Aorta (tissue), 5 donors: ENCODE measurements around the gene KLHL40. TPM values are rescaled to one million over a fixed set of nuclear protein-coding genes. Genes with fewer than 3 reads are reported as not detected.

Source experiments
- ATAC-seq: fragments of 200-7000 bp; cut with Tn5 transposase; one replicate; pipeline ENCODE4 v1.9.1; 2022; ENCODE audit warnings: moderate library complexity; ENCODE audit not compliant: low FRiP score
- DNase-seq, 2 donors: peaks; one replicate each; pipeline ENCODE4 v3.0.0-alpha.2; 2020
- H3K27ac ChIP-seq, 2 donors: one replicate each; pipeline ENCODE4 v1.5.1; 2013; ENCODE audit warnings: low read length in 2 of 2, mild to moderate bottlenecking in 2 of 2, moderate library complexity in 2 of 2, control low read depth in 1 of 2, inconsistent platforms in 1 of 2, low read depth in 1 of 2
- H3K27me3 ChIP-seq, 2 donors: one replicate each; pipeline ENCODE4 v1.6.1; 2013; ENCODE audit warnings: control low read depth in 1 of 2, low read length in 1 of 2, mild to moderate bottlenecking in 1 of 2, moderate library complexity in 1 of 2; ENCODE audit not compliant: insufficient read depth in 2 of 2, control insufficient read depth in 1 of 2
- H3K36me3 ChIP-seq, 2 donors: one replicate each; pipeline ENCODE4 v1.6.1; 2013; ENCODE audit warnings: control low read depth in 1 of 2, low read length in 1 of 2, mild to moderate bottlenecking in 1 of 2; ENCODE audit not compliant: insufficient read depth in 2 of 2, control insufficient read depth in 1 of 2
- H3K4me1 ChIP-seq, 2 donors: one replicate each; pipeline ENCODE4 v1.6.1; 2013; ENCODE audit warnings: low read length in 2 of 2, control low read depth in 1 of 2, mild to moderate bottlenecking in 1 of 2, moderate library complexity in 1 of 2; ENCODE audit not compliant: insufficient read depth in 2 of 2, control insufficient read depth in 1 of 2
- H3K4me3 ChIP-seq, 2 donors: one replicate each; pipeline ENCODE4 v1.5.1; 2013; ENCODE audit warnings: low read length in 2 of 2, control low read depth in 1 of 2, mild to moderate bottlenecking in 1 of 2
- H3K9me3 ChIP-seq: one replicate; pipeline ENCODE4 v1.6.1; 2013; ENCODE audit warnings: mild to moderate bottlenecking, low read length; ENCODE audit not compliant: control insufficient read depth
- WGBS, 2 donors: extraction: QIAGEN DNeasy Blood & Tissue Kit; methylation state at CpG; one replicate each; pipeline ENCODE4 v1.1.7; 2013; 5-methylcytosine and 5-hydroxymethylcytosine counted together
- intact Hi-C, 2 donors: fragments of 100-400 bp; cut with DNase I; formaldehyde crosslinking; loops; one replicate each; pipeline versions ENCODE4 v1.14.2 to v1.15.0; 2022
- long read RNA-seq, 2 donors: library from polyadenylated mRNA; unstranded; transcript quantifications; one replicate each; pipeline ENCODE4 v2.0.0, GENCODE V29; 2020 to 2021
- polyA plus RNA-seq, 2 donors: library from polyadenylated mRNA; stranded (reverse); fragments of 200-250 nt; gene quantifications; one replicate each; pipeline ENCODE4 v1.2.3, GENCODE V29; 2013
- total RNA-seq, 2 donors: library from RNA; stranded (reverse); fragmentation: NEBNext Ultra II Directional; extraction: Animal tissue kit (Norgen Biotek cat#: 25700); gene quantifications; one replicate each; pipeline ENCODE4 v1.2.1, GENCODE V29; 2021
- donor health status: healthy with polysubstance abuse.
- donor health status: Bipolar disorder and iron deficiency.
- donor health status: DM: no; HTN: no; CAD: no.
- donor health status: DM: no; HTN: no; CAD: no.
- donor health status: DM: yes; HTN: yes; CAD: no.

Gene KLHL40, protein sequence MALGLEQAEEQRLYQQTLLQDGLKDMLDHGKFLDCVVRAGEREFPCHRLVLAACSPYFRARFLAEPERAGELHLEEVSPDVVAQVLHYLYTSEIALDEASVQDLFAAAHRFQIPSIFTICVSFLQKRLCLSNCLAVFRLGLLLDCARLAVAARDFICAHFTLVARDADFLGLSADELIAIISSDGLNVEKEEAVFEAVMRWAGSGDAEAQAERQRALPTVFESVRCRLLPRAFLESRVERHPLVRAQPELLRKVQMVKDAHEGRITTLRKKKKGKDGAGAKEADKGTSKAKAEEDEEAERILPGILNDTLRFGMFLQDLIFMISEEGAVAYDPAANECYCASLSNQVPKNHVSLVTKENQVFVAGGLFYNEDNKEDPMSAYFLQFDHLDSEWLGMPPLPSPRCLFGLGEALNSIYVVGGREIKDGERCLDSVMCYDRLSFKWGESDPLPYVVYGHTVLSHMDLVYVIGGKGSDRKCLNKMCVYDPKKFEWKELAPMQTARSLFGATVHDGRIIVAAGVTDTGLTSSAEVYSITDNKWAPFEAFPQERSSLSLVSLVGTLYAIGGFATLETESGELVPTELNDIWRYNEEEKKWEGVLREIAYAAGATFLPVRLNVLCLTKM
- total RNA-seq = not detected
- under 1 TPM in 1 of 2 donors, not detected in 1; 0.26 TPM for polyA plus RNA-seq
- long read RNA-seq, donor 1 = 0 reads
- long read RNA-seq, donor 2 = 0 reads

DNA sequence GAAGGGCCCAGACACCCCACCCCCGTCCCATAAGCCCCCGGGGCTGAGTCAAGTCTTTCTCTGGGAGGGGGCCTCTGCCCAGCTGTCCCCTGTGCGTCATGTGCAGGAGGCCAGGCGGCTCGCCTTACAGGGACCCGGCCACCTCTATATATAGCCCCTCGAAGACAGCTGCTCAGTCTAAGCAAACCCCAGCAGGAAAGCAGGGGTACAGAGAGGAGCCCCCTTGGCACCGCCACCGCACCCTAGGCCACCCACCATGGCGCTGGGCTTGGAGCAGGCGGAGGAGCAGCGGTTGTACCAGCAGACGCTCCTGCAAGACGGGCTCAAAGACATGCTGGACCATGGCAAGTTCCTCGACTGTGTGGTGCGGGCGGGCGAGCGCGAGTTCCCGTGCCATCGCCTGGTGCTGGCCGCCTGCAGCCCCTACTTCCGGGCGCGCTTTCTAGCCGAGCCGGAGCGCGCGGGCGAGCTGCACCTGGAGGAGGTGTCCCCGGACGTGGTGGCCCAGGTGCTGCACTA is at the start of gene KLHL40:
Gene KLHL40, plus strand, starts transcription at position 175 of the 519 bp plus-strand sequence. Its CDS starts 82 bp downstream, at position 257.
- DNase-seq (peak; percentile 38 to 68), ATAC-seq (peak; percentile 16)
- H3K27ac ChIP-seq = peak within 1 kb of the TSS in 1 of 2 donors; percentile 44
- WGBS, 2 donors = 66 to 68% methylated on average over 34 of the region's 34 CpGs
- H3K4me1 ChIP-seq = peaks cover 0 to 3% of the 10 kb centered on the region in 2 donors
- intact Hi-C loops = loop anchor here in 1 of 2 donors (10.0 kb wide), 1 partner anchor 59 kb away; no protein-coding TSS in a partner anchor
- no peaks in the 10 kb centered on the region for H3K36me3 ChIP-seq
- no peaks in the 10 kb centered on the region for H3K9me3 ChIP-seq
- no peak within 1 kb of the TSS for H3K4me3 ChIP-seq
- no peaks in the 10 kb centered on the region for H3K27me3 ChIP-seq

DNA sequence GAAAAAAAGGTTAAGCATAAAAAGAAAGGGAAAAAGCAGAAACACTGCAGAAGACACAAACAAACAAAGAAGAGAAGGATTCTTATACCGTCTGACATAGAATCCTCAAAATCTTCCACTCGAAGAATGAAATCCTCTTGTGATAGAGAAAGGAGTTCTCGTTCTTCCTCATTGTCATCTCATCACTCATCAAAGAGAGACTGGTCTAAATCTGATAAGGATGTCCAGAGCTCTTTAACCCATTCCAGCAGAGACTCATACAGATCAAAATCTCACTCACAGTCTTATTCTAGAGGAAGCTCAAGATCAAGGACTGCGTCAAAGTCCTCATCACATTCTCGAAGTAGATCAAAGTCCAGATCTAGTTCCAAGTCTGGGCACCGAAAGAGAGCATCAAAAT is 48.3 kb upstream of the KLHL40 start:
- Histone ChIP-seq H3K4me1 (peaks cover 0 to 7% of the 10 kb centered on the region in 2 donors), H3K4me3 (no peak overlapping the region), H3K9me3 (no peaks in the 10 kb centered on the region), H3K27ac (no peak overlapping the region), H3K36me3 (peaks cover 6 to 24% of the 10 kb centered on the region in 2 donors), H3K27me3 (no peaks in the 10 kb centered on the region)
- intact Hi-C loops = no loop called here
- no peak for ATAC-seq
- 81 to 82% methylated on average over 6 of the region's 6 CpGs for WGBS, 2 donors
- DNase-seq = no peak

DNA sequence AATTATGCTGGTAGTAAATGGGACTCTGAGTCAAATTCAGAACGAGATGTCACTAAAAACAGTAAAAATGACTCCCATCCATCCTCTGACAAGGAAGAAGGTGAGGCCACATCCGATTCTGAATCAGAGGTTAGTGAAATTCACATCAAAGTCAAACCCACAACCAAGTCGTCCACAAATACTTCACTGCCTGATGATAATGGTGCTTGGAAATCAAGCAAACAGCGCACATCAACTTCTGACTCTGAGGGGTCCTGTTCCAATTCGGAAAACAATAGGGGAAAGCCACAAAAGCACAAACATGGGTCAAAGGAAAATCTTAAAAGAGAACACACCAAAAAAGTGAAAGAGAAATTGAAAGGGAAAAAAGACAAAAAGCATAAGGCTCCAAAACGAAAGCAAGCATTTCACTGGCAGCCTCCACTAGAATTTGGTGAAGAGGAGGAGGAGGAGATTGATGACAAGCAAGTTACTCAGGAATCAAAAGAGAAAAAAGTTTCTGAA is 46.9 kb upstream of the KLHL40 start:
- no peak overlapping the region for H3K27ac ChIP-seq
- no peaks in the 10 kb centered on the region for H3K27me3 ChIP-seq
- ATAC-seq (no peak), DNase-seq (no peak)
- WGBS, 2 donors = 70 to 73% methylated on average over 6 of the region's 6 CpGs
- intact Hi-C loops = no loop called here
- peaks cover 6 to 24% of the 10 kb centered on the region in 2 donors for H3K36me3 ChIP-seq
- no peaks in the 10 kb centered on the region for H3K9me3 ChIP-seq
- H3K4me3 ChIP-seq = no peak overlapping the region
- H3K4me1 ChIP-seq = peaks cover 0 to 7% of the 10 kb centered on the region in 2 donors

DNA sequence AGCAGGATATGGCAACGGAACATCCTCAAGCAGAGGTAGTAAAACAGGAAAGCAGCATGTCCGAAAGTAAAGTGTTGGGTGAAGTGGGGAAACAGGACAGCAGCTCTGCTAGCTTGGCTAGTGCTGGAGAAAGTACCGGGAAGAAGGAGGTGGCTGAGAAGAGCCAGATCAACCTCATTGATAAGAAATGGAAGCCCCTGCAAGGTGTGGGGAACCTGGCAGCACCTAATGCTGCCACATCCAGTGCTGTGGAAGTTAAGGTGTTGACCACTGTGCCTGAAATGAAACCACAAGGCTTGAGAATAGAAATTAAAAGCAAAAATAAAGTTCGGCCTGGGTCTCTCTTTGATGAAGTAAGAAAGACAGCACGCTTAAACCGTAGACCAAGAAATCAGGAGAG is 46.1 kb upstream of the KLHL40 start:
- Histone ChIP-seq H3K4me3 (no peak overlapping the region), H3K36me3 (peaks cover 6 to 24% of the 10 kb centered on the region in 2 donors), H3K27me3 (no peaks in the 10 kb centered on the region), H3K27ac (peak overlapping the region in 1 of 2 donors; percentile 76), H3K4me1 (peaks cover 0 to 7% of the 10 kb centered on the region in 2 donors), H3K9me3 (no peaks in the 10 kb centered on the region)
- ATAC-seq (no peak), DNase-seq (no peak)
- intact Hi-C loops = no loop called here
- WGBS, 2 donors = 85 to 90% methylated on average over 6 of the region's 6 CpGs

DNA sequence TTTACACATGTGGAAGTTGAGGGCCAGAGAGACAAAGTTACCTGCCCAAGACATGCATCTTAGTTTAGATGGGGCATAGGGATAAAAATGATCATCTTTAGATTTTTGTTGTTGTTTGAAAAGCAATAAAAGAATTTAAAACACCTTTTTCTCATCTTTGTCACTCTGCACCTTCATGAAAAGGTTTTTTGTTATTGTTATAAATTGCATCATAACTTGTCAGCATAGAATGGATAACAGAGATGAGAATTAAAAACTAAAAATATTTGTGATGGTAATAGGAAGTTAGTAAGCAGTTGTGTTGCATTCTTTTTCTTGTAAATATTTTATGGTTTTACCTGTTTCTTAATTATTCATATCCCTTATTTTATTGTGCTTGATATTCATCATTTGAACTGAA is 45.2 kb upstream of the KLHL40 start:
- DNase-seq = no peak
- no peaks in the 10 kb centered on the region for H3K27me3 ChIP-seq
- no peaks in the 10 kb centered on the region for H3K9me3 ChIP-seq
- H3K27ac ChIP-seq = no peak overlapping the region
- peaks cover 9 to 24% of the 10 kb centered on the region in 2 donors for H3K36me3 ChIP-seq
- no peak for ATAC-seq
- intact Hi-C loops = no loop called here
- no peak overlapping the region for H3K4me3 ChIP-seq
- peaks cover 0 to 7% of the 10 kb centered on the region in 2 donors for H3K4me1 ChIP-seq

DNA sequence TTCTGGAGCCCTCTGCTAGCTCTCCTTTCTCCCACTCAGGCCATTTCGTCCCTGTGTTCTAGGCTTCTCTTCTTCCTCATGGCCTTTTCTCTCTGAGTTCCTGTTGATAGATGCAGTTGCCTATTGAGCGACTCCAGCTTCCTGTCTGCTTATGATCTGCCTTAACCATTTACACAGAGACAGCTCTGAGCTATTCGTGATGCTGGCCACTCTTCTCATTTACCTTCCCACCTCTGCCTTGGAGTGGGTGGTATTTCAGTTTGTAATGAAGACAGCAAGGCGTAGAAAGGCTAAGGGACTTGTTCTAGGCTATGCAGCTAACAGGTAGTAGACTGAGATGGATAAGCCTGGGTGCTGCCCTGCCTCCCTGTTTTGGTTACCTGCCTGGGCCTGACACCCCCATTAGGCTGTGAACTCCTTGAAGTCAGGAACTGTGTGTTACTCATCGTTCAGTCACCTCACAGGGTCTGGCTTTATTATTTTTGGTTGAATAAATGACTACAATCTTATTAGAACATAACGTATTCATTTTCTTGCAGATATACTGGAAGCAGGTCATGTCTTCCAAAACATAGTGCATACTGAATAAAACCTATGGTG is 44.5 kb upstream of the KLHL40 start:
- H3K27ac ChIP-seq = no peak overlapping the region
- ATAC-seq (no peak), DNase-seq (no peak)
- no peaks in the 10 kb centered on the region for H3K9me3 ChIP-seq
- intact Hi-C loops = no loop called here
- no peaks in the 10 kb centered on the region for H3K27me3 ChIP-seq
- WGBS, 2 donors = 79 to 85% methylated on average over 6 of the region's 6 CpGs
- peaks cover 9 to 24% of the 10 kb centered on the region in 2 donors for H3K36me3 ChIP-seq
- H3K4me3 ChIP-seq = no peak overlapping the region
- H3K4me1 ChIP-seq = peaks cover 0 to 7% of the 10 kb centered on the region in 2 donors

DNA sequence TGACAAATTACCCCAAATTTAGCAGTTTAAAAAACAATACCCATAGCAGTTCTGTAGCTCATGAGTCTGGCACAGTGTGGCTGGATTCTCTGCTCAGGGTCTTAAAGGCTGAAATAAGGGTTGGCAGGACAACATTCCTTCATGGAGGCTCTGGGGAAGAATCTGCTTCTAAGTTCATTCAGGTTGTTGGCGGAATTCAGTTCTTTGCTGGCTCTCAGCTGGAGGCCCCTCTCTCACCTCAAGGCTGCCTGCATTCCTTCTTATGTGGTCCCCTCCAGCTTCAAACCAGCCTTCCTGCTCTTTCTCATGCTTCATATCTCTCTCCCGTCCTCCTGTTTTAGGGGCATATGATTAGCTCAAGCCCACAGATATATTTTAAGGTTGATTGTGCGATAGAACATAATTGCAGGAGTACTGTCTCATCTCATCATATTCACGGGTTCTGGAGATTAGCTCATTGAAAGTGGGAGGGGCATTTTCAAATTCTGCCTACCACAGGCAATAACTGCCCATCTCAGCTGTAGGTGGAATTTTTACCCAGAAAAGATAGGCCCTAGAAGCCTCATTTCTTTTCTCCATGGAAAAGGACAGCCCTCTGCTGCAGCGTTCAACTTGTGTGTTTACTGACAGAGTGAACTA is 37.4 kb upstream of the KLHL40 start:
- no peaks in the 10 kb centered on the region for H3K27me3 ChIP-seq
- ATAC-seq (no peak), DNase-seq (no peak)
- H3K4me1 ChIP-seq = peaks cover 0 to 2% of the 10 kb centered on the region in 2 donors
- intact Hi-C loops = no loop called here
- H3K4me3 ChIP-seq = no peak overlapping the region
- no peak overlapping the region for H3K27ac ChIP-seq
- H3K9me3 ChIP-seq = no peaks in the 10 kb centered on the region
- 68 to 71% methylated on average over 5 of the region's 5 CpGs for WGBS, 2 donors
- H3K36me3 ChIP-seq = peaks cover 0 to 5% of the 10 kb centered on the region in 2 donors

DNA sequence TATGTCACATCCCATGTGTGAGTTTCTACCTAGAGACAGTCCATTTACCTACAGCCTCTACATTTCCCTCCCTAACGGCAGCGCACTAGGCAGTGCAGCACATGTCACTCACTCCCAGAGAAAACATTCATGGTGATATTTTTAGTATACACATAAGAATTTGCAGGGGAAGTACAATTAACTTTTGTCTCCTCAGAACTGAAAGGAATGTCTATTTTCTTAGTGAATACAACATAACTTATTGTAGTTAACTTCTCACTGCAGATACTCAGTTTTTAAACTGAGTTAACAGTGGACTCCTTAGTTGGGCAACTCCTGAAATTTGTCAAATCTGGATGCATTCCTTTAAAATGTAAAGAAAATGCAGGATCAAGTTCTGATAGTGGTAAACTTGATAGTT is 36.3 kb upstream of the KLHL40 start:
- no peaks in the 10 kb centered on the region for H3K27me3 ChIP-seq
- peaks cover 0 to 5% of the 10 kb centered on the region in 2 donors for H3K36me3 ChIP-seq
- WGBS, 2 donors = 6 to 13% methylated on average over 2 of the region's 2 CpGs
- no peak overlapping the region for H3K27ac ChIP-seq
- no peaks in the 10 kb centered on the region for H3K9me3 ChIP-seq
- peaks cover 0 to 2% of the 10 kb centered on the region in 2 donors for H3K4me1 ChIP-seq
- no peak overlapping the region for H3K4me3 ChIP-seq
- ATAC-seq (no peak), DNase-seq (no peak)
- intact Hi-C loops = no loop called here
